Activated T-helper 1 cell treated with anti-CD3 and anti-CD28 coated beads, Interleukin-12 subunit alpha, Interleukin-12 subunit beta, Interleukin-2, Interleukin-4 antibody, amounts not matched to agents 30 ng/mL and 10 ng/mL and 1 ng/mL, durations not matched to agents 14 hours and 24 hours and 36 hours (primary cell): ENCODE results near the gene P2RX3. TPM values are rescaled to one million over a fixed set of nuclear protein-coding genes. Genes with fewer than 3 reads are reported as not detected.
A peak's percentile ranks its signal among the peaks of the same experiment; 100 is the strongest.
"Not testable (repeated sequence)": the region's sequence is repeated elsewhere in the genome, so short reads cannot be mapped to it uniquely, and the experiment has no call there.

Experiments
- DNase-seq: peaks from one replicate; pipeline ENCODE4 v3.0.0; 2021; ENCODE audit warnings: low spot score
- H3K27ac Mint-ChIP-seq: one replicate; pipeline ENCODE4 v1.8.0; 2021; ENCODE audit warnings: mild to moderate bottlenecking, mixed read lengths
- H3K27me3 Mint-ChIP-seq: one replicate; pipeline ENCODE4 v1.8.0; 2022; ENCODE audit warnings: mild to moderate bottlenecking, moderate library complexity, mixed read lengths; ENCODE audit not compliant: insufficient read depth
- H3K36me3 Mint-ChIP-seq: one replicate; pipeline ENCODE4 v1.8.0; 2021; ENCODE audit warnings: low read depth, mixed read lengths
- H3K4me1 Mint-ChIP-seq: one replicate; pipeline ENCODE4 v1.8.0; 2021; ENCODE audit warnings: low read depth, mixed read lengths
- H3K4me3 Mint-ChIP-seq: one replicate; pipeline ENCODE4 v1.8.0; 2021; ENCODE audit warnings: mild to moderate bottlenecking, moderate library complexity, mixed read lengths
- H3K9me3 Mint-ChIP-seq: one replicate; pipeline ENCODE4 v1.8.0; 2021; ENCODE audit warnings: mixed read lengths
- intact Hi-C: fragments of 100-400 bp; cut with micrococcal nuclease; formaldehyde crosslinking; loops from one replicate; pipeline ENCODE4 v1.15.1; 2024
- total RNA-seq: library from RNA; stranded (reverse); gene quantifications from 2 replicates; pipeline ENCODE4 v1.2.3, GENCODE V29; 2022

Gene P2RX3
- not detected in 2 replicates for total RNA-seq

- intact Hi-C loops, result loop anchor here (5.0 to 10.0 kb wide), 2 partner anchors 457 to 1239 kb away; partner anchors contain the start of genes LPXN and ZFP91
- Mint-ChIP-seq H3K4me3 (peak within 1 kb of the TSS; percentile 12), H3K36me3 (peaks cover 15% of the 10 kb centered on the region)
These were observed at the start of gene P2RX3 for GRCh38 chr11:57338142-57338541. TSS of gene P2RX3 (plus strand) at chr11:57338352. CDS start at chr11:57338551, 199 bp downstream.

DNA sequence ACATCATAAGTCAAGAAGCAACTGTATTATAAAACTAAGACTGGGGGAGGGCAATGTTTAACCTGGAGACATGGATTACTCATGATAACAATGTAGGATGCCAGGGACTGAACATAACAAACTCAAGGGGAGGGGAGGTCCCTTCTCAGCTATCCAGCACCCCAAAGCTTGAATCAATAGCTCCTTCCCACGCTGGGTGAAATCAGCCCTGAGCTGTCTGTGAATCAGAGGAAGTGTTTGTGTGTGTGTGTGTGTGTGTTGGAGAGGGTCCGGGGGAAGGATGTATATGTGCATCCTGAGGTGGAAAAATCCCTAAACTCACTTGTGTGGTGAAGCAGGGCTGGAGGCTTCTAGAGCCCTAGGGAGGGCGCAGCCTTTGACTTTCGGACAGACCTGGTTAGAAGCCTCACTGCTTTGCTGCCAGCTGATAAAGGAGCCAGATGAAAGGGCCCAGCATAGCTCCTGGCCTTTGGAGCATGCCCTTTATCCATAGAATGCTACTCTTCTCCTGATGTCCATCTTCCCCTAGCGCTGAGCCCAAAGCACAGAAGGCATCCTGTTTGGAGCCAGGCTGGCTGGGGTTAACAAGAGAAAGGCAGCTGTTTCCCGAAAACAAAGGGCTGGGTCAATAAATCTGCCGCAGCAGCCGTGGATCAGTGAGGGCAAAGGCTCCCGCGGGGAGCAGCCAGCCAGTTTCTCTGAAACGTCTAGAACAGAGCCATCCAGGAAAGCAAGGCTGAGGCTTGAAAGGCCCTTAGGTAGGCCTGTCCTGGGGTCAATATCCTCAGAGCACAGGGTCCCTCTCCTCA is 49.2 kb upstream of the P2RX3 start:
- Mint-ChIP-seq H3K9me3 (no peaks in the 10 kb centered on the region), H3K36me3 (no peaks in the 10 kb centered on the region), H3K4me3 (no peak overlapping the region), H3K4me1 (no peaks in the 10 kb centered on the region), H3K27ac (no peak overlapping the region), H3K27me3 (peaks cover 4% of the 10 kb centered on the region)
- DNase-seq, result no peak
- intact Hi-C loops, result no loop called here

More at GRCh38 chr11:57338142-57338541, at the start of gene P2RX3:
- Mint-ChIP-seq H3K27ac (peak within 1 kb of the TSS; percentile 15), H3K27me3 (peaks cover 1% of the 10 kb centered on the region), H3K9me3 (no peaks in the 10 kb centered on the region), H3K4me1 (peaks cover 31% of the 10 kb centered on the region)
- DNase-seq, result no peak

- no peaks in the 10 kb centered on the region for H3K4me1 Mint-ChIP-seq
These were observed 47.9 kb upstream of the P2RX3 start for GRCh38 chr11:57290288-57290687.

GRCh38 chr11:57294225-57295131 is 43.7 kb upstream of the P2RX3 start:
- no peaks in the 10 kb centered on the region for H3K4me1 Mint-ChIP-seq
- peaks cover 5% of the 10 kb centered on the region for H3K27me3 Mint-ChIP-seq
- peaks cover 3% of the 10 kb centered on the region for H3K9me3 Mint-ChIP-seq
- intact Hi-C loops, result no loop called here
- no peak overlapping the region for H3K27ac Mint-ChIP-seq
- H3K4me3 Mint-ChIP-seq, result no peak overlapping the region
- peaks cover 9% of the 10 kb centered on the region for H3K36me3 Mint-ChIP-seq
- DNase-seq, result no peak

More at GRCh38 chr11:57290288-57290687, 47.9 kb upstream of the P2RX3 start:
- Mint-ChIP-seq H3K4me3 (no peak overlapping the region), H3K9me3 (no peaks in the 10 kb centered on the region), H3K27ac (no peak overlapping the region), H3K27me3 (peaks cover 4% of the 10 kb centered on the region), H3K36me3 (no peaks in the 10 kb centered on the region)
- intact Hi-C loops, result no loop called here
- DNase-seq, result no peak

GRCh38 chr11:57296205-57296604 is 41.9 kb upstream of the P2RX3 start:
- DNase-seq, H3K27ac Mint-ChIP-seq, H3K27me3 Mint-ChIP-seq, intact Hi-C loops, H3K4me3 Mint-ChIP-seq, H3K9me3 Mint-ChIP-seq, H3K4me1 Mint-ChIP-seq: not testable (repeated sequence)
- H3K36me3 Mint-ChIP-seq, result peaks cover 21% of the 10 kb centered on the region

DNA sequence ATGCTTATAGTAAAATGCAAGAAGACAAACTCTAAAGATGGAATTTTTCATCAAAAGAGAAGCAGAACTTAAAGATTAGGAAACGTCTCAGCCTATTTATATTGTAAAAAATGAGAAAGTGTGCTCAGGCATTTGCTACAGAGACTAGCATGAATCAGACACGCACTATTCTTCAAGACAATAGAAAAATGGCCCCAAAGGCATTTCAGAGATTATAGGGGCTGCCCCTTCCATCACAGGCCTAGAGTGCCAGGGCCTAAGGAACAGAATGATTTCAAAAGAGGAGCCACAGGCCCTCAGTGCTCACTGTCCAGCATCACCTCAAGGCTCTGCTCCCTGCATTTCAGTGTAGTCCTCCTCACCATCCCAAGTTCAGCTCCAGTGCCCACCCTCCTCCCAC is 40.9 kb upstream of the P2RX3 start:
- peaks cover 5% of the 10 kb centered on the region for H3K9me3 Mint-ChIP-seq
- peaks cover 26% of the 10 kb centered on the region for H3K36me3 Mint-ChIP-seq
- H3K27ac Mint-ChIP-seq, result no peak overlapping the region
- H3K4me3 Mint-ChIP-seq, result no peak overlapping the region
- intact Hi-C loops, result no loop called here
- DNase-seq, result no peak
- no peaks in the 10 kb centered on the region for H3K4me1 Mint-ChIP-seq
- H3K27me3 Mint-ChIP-seq, result peaks cover 2% of the 10 kb centered on the region

GRCh38 chr11:57299150-57299737 is 38.9 kb upstream of the P2RX3 start:
- DNase-seq, result no peak
- intact Hi-C loops, result no loop called here

DNA sequence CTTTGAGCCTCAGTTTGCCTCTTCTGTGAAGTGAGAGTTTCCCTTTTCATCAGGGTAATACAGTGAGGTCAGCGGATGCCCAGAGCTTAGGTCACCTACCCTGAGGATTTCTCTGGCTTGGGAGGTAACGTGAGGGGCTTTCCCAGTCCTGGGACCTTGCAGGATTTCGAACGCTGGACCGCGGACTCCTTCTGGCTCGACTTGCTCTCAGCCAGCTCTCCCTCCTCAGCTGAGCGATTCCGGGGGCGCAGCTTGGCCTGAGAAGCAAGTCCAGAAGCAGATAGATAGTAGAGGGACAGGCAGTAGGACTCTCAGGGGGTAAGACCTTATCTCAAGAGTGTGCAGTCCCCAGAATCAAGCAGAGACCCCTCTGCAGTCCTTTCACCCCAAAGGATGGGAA is 37.4 kb upstream of the P2RX3 start:
- peaks cover 28% of the 10 kb centered on the region for H3K36me3 Mint-ChIP-seq
- intact Hi-C loops, result no loop called here
- no peak overlapping the region for H3K27ac Mint-ChIP-seq
- no peak for DNase-seq
- H3K9me3 Mint-ChIP-seq, result peaks cover 5% of the 10 kb centered on the region
- H3K27me3 Mint-ChIP-seq, result peaks cover 2% of the 10 kb centered on the region
- H3K4me1 Mint-ChIP-seq, result no peaks in the 10 kb centered on the region
- no peak overlapping the region for H3K4me3 Mint-ChIP-seq

More at GRCh38 chr11:57299150-57299737, 38.9 kb upstream of the P2RX3 start:
- Mint-ChIP-seq H3K36me3 (peaks cover 28% of the 10 kb centered on the region), H3K4me3 (no peak overlapping the region), H3K4me1 (no peaks in the 10 kb centered on the region), H3K27me3 (peaks cover 2% of the 10 kb centered on the region), H3K9me3 (peaks cover 5% of the 10 kb centered on the region), H3K27ac (no peak overlapping the region)

DNA sequence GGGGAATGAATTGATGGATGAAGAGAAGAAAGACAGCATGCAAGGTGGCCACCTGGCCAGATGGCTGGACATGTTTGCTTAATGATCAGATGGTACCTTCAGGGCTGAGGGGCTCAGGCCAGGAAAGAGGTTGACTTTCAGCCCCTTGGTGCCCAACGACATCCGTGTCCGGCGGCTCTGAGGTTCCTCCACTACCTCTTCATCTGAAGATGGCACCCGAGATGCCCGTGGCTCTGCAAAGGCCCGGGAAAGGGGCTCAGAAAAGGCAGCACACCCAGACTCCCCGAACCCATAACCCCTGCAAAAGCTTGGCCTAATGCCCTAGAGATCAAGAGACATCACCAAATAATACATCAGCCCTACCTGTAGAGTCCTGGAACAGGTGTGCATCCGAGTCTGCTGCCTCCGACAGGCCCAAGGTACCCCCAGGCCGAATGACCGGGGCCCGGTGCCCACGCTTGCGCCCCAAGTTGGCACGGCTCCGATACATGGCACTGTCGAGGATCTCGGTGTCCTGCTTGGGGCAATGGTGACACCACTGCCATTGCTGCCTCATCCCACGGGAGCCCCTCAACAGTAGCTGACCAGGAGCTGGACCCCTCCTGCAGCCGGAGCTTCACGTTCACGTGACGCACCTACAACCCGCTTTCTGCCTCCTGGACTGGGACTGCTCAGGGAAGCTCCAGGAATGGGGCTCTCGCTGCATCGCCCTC is 36.3 kb upstream of the P2RX3 start:
- Mint-ChIP-seq H3K27me3 (peaks cover 2% of the 10 kb centered on the region), H3K36me3 (peaks cover 28% of the 10 kb centered on the region), H3K4me1 (no peaks in the 10 kb centered on the region), H3K27ac (no peak overlapping the region), H3K9me3 (peaks cover 5% of the 10 kb centered on the region), H3K4me3 (no peak overlapping the region)
- intact Hi-C loops, result no loop called here
- DNase-seq, result no peak

DNA sequence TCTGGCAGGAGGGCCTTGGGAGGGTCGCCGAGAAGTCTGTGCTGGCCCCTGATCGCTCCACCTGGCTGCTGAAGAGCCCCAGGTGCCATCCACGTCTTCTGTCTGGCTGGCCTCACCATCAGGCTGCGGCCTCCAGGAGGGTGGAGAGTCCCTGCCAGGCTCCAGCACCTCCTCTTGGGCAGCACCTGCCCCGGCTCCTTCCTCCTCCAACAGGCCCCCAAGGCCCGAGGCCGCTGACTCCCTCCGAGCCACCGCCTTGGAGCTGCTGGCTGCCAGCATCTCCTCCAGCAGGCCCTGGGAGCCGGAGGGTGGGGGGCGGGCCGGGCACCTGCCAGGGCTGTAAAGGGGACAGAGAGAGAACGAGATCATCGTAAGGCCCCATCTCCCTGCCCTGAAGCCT is 35.7 kb upstream of the P2RX3 start:
- intact Hi-C loops, result no loop called here
- H3K36me3 Mint-ChIP-seq, result peaks cover 28% of the 10 kb centered on the region
- no peak for DNase-seq
- peaks cover 5% of the 10 kb centered on the region for H3K9me3 Mint-ChIP-seq
- H3K4me1 Mint-ChIP-seq, result no peaks in the 10 kb centered on the region
- H3K27me3 Mint-ChIP-seq, result peaks cover 2% of the 10 kb centered on the region
- H3K27ac Mint-ChIP-seq, result no peak overlapping the region
- no peak overlapping the region for H3K4me3 Mint-ChIP-seq

DNA sequence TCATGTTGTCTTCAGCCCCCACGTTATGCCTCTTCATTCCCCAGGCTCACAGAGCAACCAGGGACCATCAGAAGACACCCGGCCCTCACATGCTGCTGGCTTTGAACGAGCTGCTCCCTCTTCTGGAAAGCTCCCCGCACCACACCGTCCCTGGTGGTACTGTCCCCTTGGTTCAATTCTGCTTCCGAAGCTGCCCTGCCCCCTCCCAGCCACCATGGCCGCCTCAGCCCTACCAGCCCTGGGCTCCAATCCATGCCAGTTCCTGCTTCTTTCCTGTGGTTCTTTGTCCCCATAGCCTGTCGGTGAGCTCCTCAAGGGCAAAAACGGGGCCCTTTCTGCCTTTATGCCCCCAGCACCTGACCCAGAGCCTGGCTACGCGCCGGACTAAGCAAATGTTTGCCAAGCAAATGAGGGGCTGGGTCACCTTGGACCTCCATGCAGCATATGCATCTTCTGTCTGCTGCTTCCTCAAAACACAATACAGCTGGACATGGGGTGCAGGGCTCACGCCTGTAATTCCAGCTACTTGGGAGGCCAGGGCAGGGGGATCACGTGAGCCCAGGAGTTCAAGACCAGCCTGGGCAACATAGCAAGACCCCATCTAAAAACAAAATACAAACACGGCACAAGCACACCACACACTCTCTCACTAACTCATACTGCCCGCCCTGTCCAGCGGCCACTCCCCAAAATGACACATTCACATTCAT is 34.7 kb upstream of the P2RX3 start:
- Mint-ChIP-seq H3K27me3 (peaks cover 2% of the 10 kb centered on the region), H3K36me3 (peaks cover 26% of the 10 kb centered on the region), H3K4me1 (no peaks in the 10 kb centered on the region), H3K9me3 (peaks cover 5% of the 10 kb centered on the region), H3K4me3 (no peak overlapping the region), H3K27ac (no peak overlapping the region)
- intact Hi-C loops, result no loop called here
- no peak for DNase-seq
